KOPT-K1 (cell line): Measurements from ENCODE around the gene PRSS2.
A peak's percentile ranks its signal among the peaks of the same experiment; 100 is the strongest.

Source experiments
- H3K27ac ChIP-seq: fragments of 200-600 bp; sonication (generic); 2 replicates; pipeline ENCODE4 v1.5.1; 2016; ENCODE audit warnings: antibody characterized with exemption, mild to moderate bottlenecking, low read depth, low read length; ENCODE audit not compliant: poor library complexity, severe bottlenecking
- H3K36me3 ChIP-seq: fragments of 200-600 bp; sonication (generic); 2 replicates; pipeline ENCODE4 v1.5.1; 2017; ENCODE audit warnings: antibody characterized with exemption, mild to moderate bottlenecking, low read length, moderate library complexity; ENCODE audit not compliant: insufficient read depth
- H3K9me3 ChIP-seq: fragments of 200-600 bp; sonication (generic); 2 replicates; pipeline ENCODE4 v1.5.1; 2017; ENCODE audit warnings: antibody characterized with exemption, low read length, mild to moderate bottlenecking; ENCODE audit not compliant: insufficient read depth, poor library complexity, severe bottlenecking

The PRSS2 gene

GRCh38 chr7:142799437-142799835, 28.7 kb downstream of the PRSS2 start:
- H3K27ac ChIP-seq = peak overlapping the region; percentile 100
- peaks cover 82% of the 10 kb centered on the region for H3K36me3 ChIP-seq
- H3K9me3 ChIP-seq = no peaks in the 10 kb centered on the region

DNA sequence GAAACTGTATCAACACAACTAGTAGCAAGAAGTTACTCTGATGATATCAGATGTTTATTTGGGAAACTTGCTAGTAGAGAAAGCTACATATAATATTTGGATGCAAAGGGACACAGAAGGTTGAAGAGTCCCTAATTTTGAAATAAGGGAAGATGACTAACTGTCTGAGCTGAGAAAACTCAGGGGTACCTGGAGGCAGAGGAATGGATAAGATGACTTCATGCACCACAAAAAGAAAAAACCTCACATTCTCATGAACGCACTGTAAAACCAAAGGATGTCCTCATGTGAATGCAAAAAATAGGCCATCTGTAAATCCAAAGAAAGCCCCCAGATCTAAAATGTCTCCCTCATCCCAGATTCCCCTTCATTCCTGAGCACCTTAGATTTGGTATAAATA, 29.3 kb downstream of the PRSS2 start:
- H3K36me3 ChIP-seq = peaks cover 82% of the 10 kb centered on the region
- H3K9me3 ChIP-seq = no peaks in the 10 kb centered on the region
- H3K27ac ChIP-seq = peak overlapping the region; percentile 100

- peaks cover 82% of the 10 kb centered on the region for H3K36me3 ChIP-seq
- H3K9me3 ChIP-seq = no peaks in the 10 kb centered on the region
- peak overlapping the region; percentile 100 for H3K27ac ChIP-seq
These were observed 30.0 kb downstream of the PRSS2 start for GRCh38 chr7:142800699-142801260.

- Histone ChIP-seq H3K36me3 (peaks cover 76% of the 10 kb centered on the region), H3K9me3 (no peaks in the 10 kb centered on the region)
These were observed 31.0 kb downstream of the PRSS2 start for GRCh38 chr7:142801601-142802295.

GRCh38 chr7:142802301-142802700, 31.5 kb downstream of the PRSS2 start:
- H3K9me3 ChIP-seq = no peaks in the 10 kb centered on the region
- peaks cover 71% of the 10 kb centered on the region for H3K36me3 ChIP-seq
- peak overlapping the region; percentile 100 for H3K27ac ChIP-seq

More at GRCh38 chr7:142801601-142802295, 31.0 kb downstream of the PRSS2 start:
- H3K27ac ChIP-seq = peak overlapping the region; percentile 100

DNA sequence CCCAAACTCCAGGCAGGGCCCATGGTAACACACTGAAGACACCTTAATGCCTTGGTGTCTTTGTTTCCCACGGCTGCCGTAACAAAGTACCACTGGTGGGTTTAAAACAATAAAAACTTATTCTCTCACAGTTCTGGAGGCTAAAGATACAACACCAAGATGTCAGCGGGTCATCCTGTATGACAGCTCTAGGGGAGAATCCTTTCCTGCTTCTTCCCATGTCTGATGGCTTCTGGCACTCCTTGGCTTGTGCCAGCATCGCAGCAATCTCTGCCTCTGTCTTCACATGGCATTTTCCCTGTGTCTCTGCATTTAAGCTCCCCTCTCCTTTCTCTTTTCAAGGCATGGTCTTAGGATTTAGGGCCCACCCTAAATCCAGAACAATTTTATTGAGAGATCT, 33.1 kb downstream of the PRSS2 start:
- no peaks in the 10 kb centered on the region for H3K9me3 ChIP-seq
- H3K27ac ChIP-seq = peak overlapping the region; percentile 100
- peaks cover 55% of the 10 kb centered on the region for H3K36me3 ChIP-seq

GRCh38 chr7:142804728-142805207, 34.0 kb downstream of the PRSS2 start:
- peaks cover 46% of the 10 kb centered on the region for H3K36me3 ChIP-seq
- no peaks in the 10 kb centered on the region for H3K9me3 ChIP-seq

GRCh38 chr7:142805350-142806021, 34.7 kb downstream of the PRSS2 start:
- Histone ChIP-seq H3K36me3 (peaks cover 39% of the 10 kb centered on the region), H3K27ac (peak overlapping the region; percentile 100), H3K9me3 (no peaks in the 10 kb centered on the region)

More at GRCh38 chr7:142804728-142805207, 34.0 kb downstream of the PRSS2 start:
- peak overlapping the region; percentile 100 for H3K27ac ChIP-seq

DNA sequence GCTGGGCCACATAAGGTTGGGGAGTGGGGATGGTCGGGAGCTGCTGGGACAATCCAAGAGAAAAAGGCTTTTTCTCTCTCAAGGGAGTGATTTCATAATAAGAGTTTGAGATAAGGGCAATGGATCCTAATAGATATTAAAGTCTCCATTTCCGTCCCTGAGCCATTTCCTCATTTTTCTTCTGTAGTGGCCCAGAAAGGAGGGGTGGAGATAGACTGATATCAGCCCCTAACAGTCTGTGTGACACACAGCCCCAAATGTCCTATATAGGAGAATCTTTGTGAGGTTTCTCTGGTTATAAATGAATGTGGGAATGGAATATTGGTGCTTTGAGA, 35.2 kb downstream of the PRSS2 start:
- peaks cover 34% of the 10 kb centered on the region for H3K36me3 ChIP-seq
- peak overlapping the region; percentile 100 for H3K27ac ChIP-seq
- no peaks in the 10 kb centered on the region for H3K9me3 ChIP-seq

DNA sequence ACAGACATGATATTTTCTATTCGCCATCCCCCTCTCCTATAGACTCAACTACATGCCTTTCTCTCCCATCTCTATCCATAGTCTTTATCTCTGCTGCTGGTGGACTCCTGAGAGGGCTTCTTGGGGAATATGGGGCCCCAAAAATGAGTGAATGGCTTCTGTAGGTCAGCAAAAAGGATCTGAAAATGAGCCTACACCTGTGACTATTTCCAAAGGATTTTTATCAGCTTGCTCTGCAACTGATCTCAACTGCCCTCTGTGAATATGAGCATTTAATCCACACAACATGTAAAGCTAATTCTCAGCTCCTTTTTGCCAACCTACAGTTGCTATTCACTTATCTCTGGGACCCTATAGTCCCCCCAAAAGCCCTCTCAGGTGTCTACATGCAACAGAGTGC, 36.2 kb downstream of the PRSS2 start:
- Histone ChIP-seq H3K9me3 (no peaks in the 10 kb centered on the region), H3K27ac (peak overlapping the region; percentile 100)

DNA sequence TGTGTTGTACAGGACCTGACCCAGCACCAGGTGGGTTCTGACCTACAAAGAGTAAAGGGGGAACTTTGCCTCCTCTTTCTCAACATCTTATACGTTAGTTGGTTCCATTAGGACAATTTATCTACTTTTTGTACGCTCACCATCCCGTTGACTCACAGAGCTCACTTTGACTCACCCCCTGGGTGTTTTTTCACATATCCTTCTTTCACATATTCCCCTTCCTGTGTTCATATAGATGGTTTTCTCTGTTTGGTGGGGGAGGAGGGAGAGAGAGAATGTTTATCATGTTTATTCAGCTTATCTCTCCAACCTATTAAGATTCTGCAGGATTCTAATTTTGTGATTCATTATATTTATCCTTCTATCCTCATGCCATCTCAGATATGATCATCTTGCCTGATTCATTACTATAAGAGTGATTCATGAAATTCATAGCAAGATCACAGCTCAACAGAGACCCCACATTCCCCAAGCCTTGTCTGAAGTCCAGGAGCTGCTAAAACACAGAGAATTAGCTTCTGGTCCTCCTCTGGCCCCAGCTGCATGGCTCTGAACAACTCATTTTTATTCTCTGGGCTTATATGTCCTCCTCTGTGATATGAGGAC, 37.2 kb downstream of the PRSS2 start:
- Histone ChIP-seq H3K27ac (peak overlapping the region; percentile 100), H3K36me3 (peaks cover 15% of the 10 kb centered on the region), H3K9me3 (no peaks in the 10 kb centered on the region)

More for the DNA sequence above, 36.2 kb downstream of the PRSS2 start:
- H3K36me3 ChIP-seq = peaks cover 25% of the 10 kb centered on the region

DNA sequence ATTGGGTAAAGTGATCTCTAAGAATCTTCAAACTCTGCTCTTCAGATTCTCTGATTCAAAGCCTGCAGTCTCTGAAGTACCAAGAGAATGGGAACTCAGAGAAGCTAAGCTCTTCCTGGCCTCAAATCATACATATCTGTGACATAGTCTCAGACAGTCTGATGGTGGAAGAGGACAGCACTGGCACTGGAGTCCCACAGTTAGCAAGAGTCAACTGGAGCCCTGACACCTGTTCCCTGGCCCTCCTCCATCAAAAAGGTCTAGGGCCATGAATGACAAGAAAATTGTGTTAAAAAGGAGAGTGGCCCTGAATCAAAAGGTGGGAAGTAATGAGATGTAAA, 37.7 kb downstream of the PRSS2 start:
- Histone ChIP-seq H3K9me3 (no peaks in the 10 kb centered on the region), H3K27ac (peak overlapping the region; percentile 100), H3K36me3 (peaks cover 11% of the 10 kb centered on the region)

DNA sequence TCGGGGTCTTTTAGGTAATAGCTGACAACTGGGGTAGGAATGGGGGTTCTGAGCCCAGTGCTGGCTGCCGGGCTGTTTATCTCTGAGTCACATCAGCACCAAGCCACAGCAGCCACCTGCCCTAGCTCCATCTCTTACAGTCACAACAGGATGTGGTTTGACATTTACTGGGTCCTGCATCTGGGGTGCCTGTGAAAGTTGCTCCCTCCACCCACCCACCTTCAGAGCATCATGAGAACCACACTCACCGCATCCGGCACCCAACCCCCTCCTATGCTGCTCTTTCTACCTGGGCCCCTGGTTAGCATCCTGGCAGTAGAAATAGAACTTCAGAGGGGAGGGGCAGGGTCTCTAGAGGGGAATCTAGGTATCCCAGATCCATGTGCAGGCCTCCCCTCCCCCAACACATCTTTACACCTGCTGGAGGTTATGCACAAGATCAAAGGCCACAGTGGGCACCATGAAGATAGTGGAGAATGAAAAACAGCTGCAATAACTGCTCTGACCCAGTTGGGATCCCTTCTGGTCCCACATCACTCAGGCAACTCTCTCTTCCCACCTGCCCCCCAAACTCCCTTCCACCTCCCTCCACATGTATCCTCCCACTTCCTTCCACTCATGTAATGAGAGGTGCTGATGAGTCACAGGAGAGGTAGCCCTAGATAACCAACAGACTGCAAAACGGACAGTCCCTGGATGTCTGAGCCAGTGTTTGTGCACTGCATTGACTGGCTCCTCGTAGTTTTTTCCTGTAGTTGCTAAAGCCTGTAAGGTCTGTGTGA, 38.2 kb downstream of the PRSS2 start:
- peak overlapping the region; percentile 100 for H3K27ac ChIP-seq
- H3K9me3 ChIP-seq = no peaks in the 10 kb centered on the region
- peaks cover 5% of the 10 kb centered on the region for H3K36me3 ChIP-seq

DNA sequence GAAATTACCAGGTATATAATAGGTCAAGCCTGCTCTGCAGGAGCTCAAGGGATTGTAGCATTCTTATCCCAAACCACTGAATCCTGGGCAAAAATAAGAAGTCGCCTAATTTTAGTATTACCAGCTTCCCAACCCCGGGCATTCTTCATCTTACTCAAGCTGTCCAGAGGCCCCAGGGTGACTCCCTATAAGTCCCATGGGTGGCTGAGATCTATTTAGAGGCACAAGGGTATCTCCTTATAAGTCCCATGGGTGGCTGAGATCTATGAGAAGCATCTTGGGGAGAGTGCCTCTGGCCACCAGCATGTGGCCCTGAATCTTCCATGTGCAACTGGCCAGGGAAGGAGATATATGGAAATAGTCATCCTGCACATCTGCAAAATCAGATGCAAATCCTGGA, 38.9 kb downstream of the PRSS2 start:
- Histone ChIP-seq H3K27ac (peak overlapping the region; percentile 100), H3K36me3 (no peaks in the 10 kb centered on the region), H3K9me3 (no peaks in the 10 kb centered on the region)
